PC-9 (cell line): ENCODE results near the gene TRAF4. TPM values are rescaled to one million over a fixed set of nuclear protein-coding genes. Genes with fewer than 3 reads are reported as not detected.
A peak's percentile ranks its signal among the peaks of the same experiment; 100 is the strongest.

Source experiments
- BruUV-seq: library from RNA; stranded (reverse); fragments of 400-500 nt; replicated peaks from 2 replicates; lab custom pipeline; 2021; lab: Mats Ljungman, UMichigan
- CTCF ChIA-PET: fragments of 300-600 bp; sonication (Branson Sonifier 250); formaldehyde crosslinking; loops from one replicate; lab custom pipeline; 2022; ENCODE audit warnings: antibody characterized with exemption; lab: Charles Lee
- POLR2A ChIA-PET: fragments of 300-600 bp; sonication (Branson Sonifier 250); formaldehyde crosslinking; loops from one replicate; lab custom pipeline; 2022; ENCODE audit warnings: antibody characterized with exemption; ENCODE audit not compliant: unreplicated experiment; lab: Charles Lee
- DNase-seq, 2 experiments: peaks; one replicate each; pipeline versions ENCODE4 v3.0.0 to v3.0.0-alpha.2; 2015 to 2022; ENCODE audit warnings: mixed read lengths in 1 of 2
- H2AFZ ChIP-seq: fragments of 200-600 bp; sonication (generic); 2 replicates; pipeline ENCODE4 v1.8.1; 2017; ENCODE audit warnings: antibody characterized with exemption
- H3F3A ChIP-seq: fragments of 200-600 bp; sonication (generic); 2 replicates; pipeline ENCODE4 v1.8.1; 2017; ENCODE audit warnings: antibody characterized with exemption, mild to moderate bottlenecking, low read depth; ENCODE audit not compliant: insufficient read depth
- H3K27ac ChIP-seq: fragments of 200-600 bp; sonication (generic); 2 replicates; pipeline ENCODE4 v1.6.1; 2016; ENCODE audit warnings: mixed run types
- H3K27me3 ChIP-seq: fragments of 200-600 bp; sonication (generic); 2 replicates; pipeline ENCODE4 v1.6.1; 2016; ENCODE audit warnings: low read depth, mixed run types; ENCODE audit not compliant: insufficient read depth
- H3K36me3 ChIP-seq: fragments of 200-600 bp; sonication (generic); 2 replicates; pipeline ENCODE4 v1.6.1; 2016; ENCODE audit warnings: low read depth, mixed run types
- H3K4me1 ChIP-seq: fragments of 200-600 bp; sonication (generic); replicated peaks from 2 replicates; pipeline ENCODE4 v1.6.1; 2016; ENCODE audit warnings: mixed run types; ENCODE audit not compliant: insufficient read depth
- H3K4me2 ChIP-seq: fragments of 200-600 bp; sonication (generic); 2 replicates; pipeline ENCODE4 v1.6.1; 2017; ENCODE audit warnings: mixed run types
- H3K4me3 ChIP-seq: fragments of 200-600 bp; sonication (generic); 2 replicates; pipeline ENCODE4 v1.6.1; 2016; ENCODE audit warnings: mixed run types
- H3K79me2 ChIP-seq: fragments of 200-600 bp; sonication (generic); 2 replicates; pipeline ENCODE4 v1.6.1; 2017; ENCODE audit warnings: low read depth, mixed run types
- H3K9me2 ChIP-seq: fragments of 200-600 bp; sonication (generic); 2 replicates; pipeline ENCODE4 v1.8.1; 2017; ENCODE audit warnings: mild to moderate bottlenecking; ENCODE audit not compliant: insufficient read depth
- H3K9me3 ChIP-seq: fragments of 200-600 bp; sonication (generic); 2 replicates; pipeline ENCODE4 v1.8.1; 2016; ENCODE audit warnings: low read depth; ENCODE audit not compliant: insufficient read depth
- H4K20me1 ChIP-seq: fragments of 200-600 bp; sonication (generic); 2 replicates; pipeline ENCODE4 v1.8.1; 2017; ENCODE audit not compliant: insufficient read depth
- EZH2 ChIP-seq: fragments of 200-600 bp; sonication (generic); IDR thresholded peaks from 2 replicates; pipeline ENCODE4 v1.8.0; 2017; ENCODE audit warnings: antibody characterized with exemption, low read depth
- intact Hi-C: fragments of 100-400 bp; cut with micrococcal nuclease; formaldehyde crosslinking; loops from one replicate; pipeline ENCODE4 v1.10.0; 2022; ENCODE audit not compliant: unreplicated experiment
- total RNA-seq: library from RNA; stranded (reverse); gene quantifications from 2 replicates; pipeline ENCODE4 v1.2.3, GENCODE V29; 2021
- TF ChIP-seq, protein P1 (sequence below): fragments of 200-600 bp; sonication (generic); conservative IDR thresholded peaks from 2 replicates; pipeline ENCODE4 v1.6.1; 2017; ENCODE audit warnings: mixed run types, antibody characterized with exemption, mild to moderate bottlenecking, moderate library complexity

The TRAF4 gene
- total RNA-seq, 1 experiment from 2014 or later = 159 TPM

DNA sequence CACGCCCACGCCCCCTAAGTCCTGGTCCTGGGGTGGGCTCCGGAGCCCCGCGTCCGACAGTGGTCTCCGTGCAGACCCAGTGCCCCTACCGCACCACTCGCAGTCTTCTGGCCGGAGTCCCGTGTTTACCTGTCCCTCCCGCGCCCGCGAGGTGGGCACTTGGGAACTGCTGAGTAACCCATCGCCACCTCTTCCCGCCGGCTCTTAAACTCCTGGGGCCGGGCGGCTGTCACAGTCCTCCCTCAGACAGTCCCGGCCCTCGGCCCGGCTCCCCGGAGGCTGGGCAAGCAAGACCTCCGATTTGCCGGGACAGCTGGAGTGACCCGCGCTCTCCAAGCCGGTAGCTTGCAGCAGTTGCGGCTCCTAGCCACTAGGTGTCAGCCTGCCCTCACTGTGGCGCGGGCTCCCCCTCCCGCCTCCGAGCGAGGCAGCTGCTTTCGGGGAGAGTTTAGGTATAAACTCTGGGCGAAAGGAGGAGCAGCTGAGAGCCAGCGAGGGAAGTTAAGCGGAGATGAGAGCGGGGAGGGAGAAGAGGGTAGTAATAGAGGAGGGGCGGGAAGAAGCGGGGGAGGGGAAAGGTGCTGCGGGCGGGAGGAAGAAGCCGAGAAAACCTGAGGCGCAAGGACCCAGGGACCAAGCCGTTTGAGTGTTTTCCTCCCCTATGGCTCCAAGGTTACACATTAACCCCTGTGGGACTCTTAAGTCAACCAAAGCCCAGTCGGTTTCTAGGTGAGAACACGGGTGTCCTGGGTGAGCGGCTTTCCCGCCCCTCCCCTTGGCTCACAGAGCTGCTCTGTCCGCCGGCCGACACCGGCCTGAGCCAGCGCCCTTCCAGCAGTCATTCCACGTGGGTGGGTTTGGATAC, 17.0 kb upstream of the TRAF4 start:
- ChIA-PET CTCF (interaction anchor here (0.6 to 3.5 kb wide), 22 partner anchors 9 to 390 kb away, joined by 3 to 60 read pairs (median 4); partner anchors contain the start of genes BLTP2 and TRAF4), POLR2A (interaction anchor here (0.6 to 3.5 kb wide), 10 partner anchors 16 to 225 kb away, joined by 3 to 75 read pairs (median 24); partner anchors contain the start of genes ERAL1, PHF12, PROCA1 and TRAF4)
- Histone ChIP-seq H2AFZ (peak overlapping the region; percentile 88), H3K4me3 (peak overlapping the region; percentile 87), H3K9me2 (no peaks in the 10 kb centered on the region), H3K79me2 (peaks cover 42% of the 10 kb centered on the region), H3K4me1 (peaks cover 47% of the 10 kb centered on the region), H3K4me2 (peak overlapping the region; percentile 89), H3K27me3 (no peaks in the 10 kb centered on the region), H3K9me3 (no peaks in the 10 kb centered on the region), H3K36me3 (peaks cover 19% of the 10 kb centered on the region), H4K20me1 (peaks cover 32% of the 10 kb centered on the region), H3K27ac (peak overlapping the region; percentile 97), H3F3A (peaks cover 68% of the 10 kb centered on the region)
- no peak for TF ChIP-seq EZH2
- TF ChIP-seq, protein P1, sequence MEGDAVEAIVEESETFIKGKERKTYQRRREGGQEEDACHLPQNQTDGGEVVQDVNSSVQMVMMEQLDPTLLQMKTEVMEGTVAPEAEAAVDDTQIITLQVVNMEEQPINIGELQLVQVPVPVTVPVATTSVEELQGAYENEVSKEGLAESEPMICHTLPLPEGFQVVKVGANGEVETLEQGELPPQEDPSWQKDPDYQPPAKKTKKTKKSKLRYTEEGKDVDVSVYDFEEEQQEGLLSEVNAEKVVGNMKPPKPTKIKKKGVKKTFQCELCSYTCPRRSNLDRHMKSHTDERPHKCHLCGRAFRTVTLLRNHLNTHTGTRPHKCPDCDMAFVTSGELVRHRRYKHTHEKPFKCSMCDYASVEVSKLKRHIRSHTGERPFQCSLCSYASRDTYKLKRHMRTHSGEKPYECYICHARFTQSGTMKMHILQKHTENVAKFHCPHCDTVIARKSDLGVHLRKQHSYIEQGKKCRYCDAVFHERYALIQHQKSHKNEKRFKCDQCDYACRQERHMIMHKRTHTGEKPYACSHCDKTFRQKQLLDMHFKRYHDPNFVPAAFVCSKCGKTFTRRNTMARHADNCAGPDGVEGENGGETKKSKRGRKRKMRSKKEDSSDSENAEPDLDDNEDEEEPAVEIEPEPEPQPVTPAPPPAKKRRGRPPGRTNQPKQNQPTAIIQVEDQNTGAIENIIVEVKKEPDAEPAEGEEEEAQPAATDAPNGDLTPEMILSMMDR = peak; percentile 98
- BruUV-seq = no TSS peak
- DNase-seq = peak; percentile 89 to 96
- intact Hi-C loops = loop anchor here (1.0 to 10.0 kb wide), 2 partner anchors 23 to 388 kb away; no protein-coding TSS in a partner anchor

- Histone ChIP-seq H3F3A (peaks cover 61% of the 10 kb centered on the region), H4K20me1 (peaks cover 15% of the 10 kb centered on the region; the same call in 1 of the 2 replicates), H3K36me3 (peaks cover 6% of the 10 kb centered on the region), H3K27me3 (no peaks in the 10 kb centered on the region), H3K9me3 (no peaks in the 10 kb centered on the region), H2AFZ (peak within 1 kb of the TSS; percentile 63), H3K9me2 (no peaks in the 10 kb centered on the region), H3K4me1 (peaks cover 29% of the 10 kb centered on the region), H3K79me2 (peaks cover 25% of the 10 kb centered on the region), H3K4me3 (peak within 1 kb of the TSS; percentile 87), H3K4me2 (peak within 1 kb of the TSS; percentile 89), H3K27ac (peak within 1 kb of the TSS; percentile 97)
- POLR2A ChIA-PET = interaction anchor here (0.5 to 3.5 kb wide), 12 partner anchors 9 to 426 kb away, joined by 3 to 75 read pairs (median 5); partner anchors contain the start of genes PHF12, RPL23A and TRAF4
- intact Hi-C loops = loop anchor here (1.0 to 10.0 kb wide), 2 partner anchors 15 to 386 kb away; no protein-coding TSS in a partner anchor
- DNase-seq = peak; percentile 96 to 98
- BruUV-seq = TSS peak; percentile 29
- TF ChIP-seq EZH2 = no peak
- TF ChIP-seq, protein P1 = 0 out of 2 replicates have a peak, but pooled peaks have one; percentile 18
- CTCF ChIA-PET = interaction anchor here (0.8 to 3.5 kb wide), 8 partner anchors 14 to 80 kb away, joined by 5 to 60 read pairs (median 10); partner anchors contain the start of gene TRAF4
Observed at GRCh38 chr17:28728364-28729200, 15.2 kb upstream of the TRAF4 start, which contains the start of gene NEK8. NEK8 (plus strand) TSS chr17:28728788; CDS start chr17:28728814, 26 bp downstream.
